ENCODE data around the gene KRTAP9-8.
"Not testable (repeated sequence)": the region's sequence is repeated elsewhere in the genome, so short reads cannot be mapped to it uniquely, and the experiment has no call there.

DNA sequence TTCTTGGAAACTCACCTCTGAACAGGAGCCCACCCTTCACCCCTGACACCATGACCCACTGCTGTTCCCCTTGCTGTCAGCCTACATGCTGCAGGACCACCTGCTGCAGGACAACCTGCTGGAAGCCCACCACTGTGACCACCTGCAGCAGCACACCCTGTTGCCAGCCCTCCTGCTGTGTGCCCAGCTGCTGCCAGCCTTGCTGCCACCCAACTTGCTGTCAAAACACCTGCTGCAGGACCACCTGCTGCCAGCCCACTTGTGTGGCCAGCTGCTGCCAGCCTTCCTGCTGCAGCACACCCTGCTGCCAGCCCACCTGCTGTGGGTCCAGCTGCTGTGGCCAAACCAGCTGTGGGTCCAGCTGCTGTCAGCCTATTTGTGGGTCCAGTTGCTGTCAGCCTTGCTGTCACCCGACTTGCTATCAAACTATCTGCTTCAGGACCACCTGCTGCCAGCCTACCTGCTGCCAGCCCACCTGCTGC, 47.9 kb upstream of the KRTAP9-8 start, which contains the start of gene KRTAP9-1:
- TF ChIP-seq, protein P1, sequence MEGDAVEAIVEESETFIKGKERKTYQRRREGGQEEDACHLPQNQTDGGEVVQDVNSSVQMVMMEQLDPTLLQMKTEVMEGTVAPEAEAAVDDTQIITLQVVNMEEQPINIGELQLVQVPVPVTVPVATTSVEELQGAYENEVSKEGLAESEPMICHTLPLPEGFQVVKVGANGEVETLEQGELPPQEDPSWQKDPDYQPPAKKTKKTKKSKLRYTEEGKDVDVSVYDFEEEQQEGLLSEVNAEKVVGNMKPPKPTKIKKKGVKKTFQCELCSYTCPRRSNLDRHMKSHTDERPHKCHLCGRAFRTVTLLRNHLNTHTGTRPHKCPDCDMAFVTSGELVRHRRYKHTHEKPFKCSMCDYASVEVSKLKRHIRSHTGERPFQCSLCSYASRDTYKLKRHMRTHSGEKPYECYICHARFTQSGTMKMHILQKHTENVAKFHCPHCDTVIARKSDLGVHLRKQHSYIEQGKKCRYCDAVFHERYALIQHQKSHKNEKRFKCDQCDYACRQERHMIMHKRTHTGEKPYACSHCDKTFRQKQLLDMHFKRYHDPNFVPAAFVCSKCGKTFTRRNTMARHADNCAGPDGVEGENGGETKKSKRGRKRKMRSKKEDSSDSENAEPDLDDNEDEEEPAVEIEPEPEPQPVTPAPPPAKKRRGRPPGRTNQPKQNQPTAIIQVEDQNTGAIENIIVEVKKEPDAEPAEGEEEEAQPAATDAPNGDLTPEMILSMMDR (IDR thresholded peaks at IDR 0.05; ENCODE audit: insufficient read depth, low read length) = not testable (repeated sequence)
- TF ChIP-seq POLR2AphosphoS5 (IDR thresholded peaks at IDR 0.05; ENCODE audit: low read depth); REST (IDR thresholded peaks at IDR 0.05; ENCODE audit: insufficient replicate concordance, low read depth): not testable (repeated sequence)
